Neural cell (in vitro differentiated cells): ENCODE measurements around the gene DENND4A.

Experiments
- CTCF ChIP-seq: fragments of 450-650 bp; IDR thresholded peaks from 2 replicates; pipeline ENCODE4 v1.5.1; 2014; ENCODE audit warnings: antibody characterized with exemption, mild to moderate bottlenecking, moderate library complexity; ENCODE audit not compliant: poor library complexity, severe bottlenecking
- EP300 ChIP-seq: fragments of 450-650 bp; conservative IDR thresholded peaks from 2 replicates; pipeline ENCODE4 v1.6.1; 2014; ENCODE audit warnings: antibody characterized with exemption, mild to moderate bottlenecking, moderate library complexity; ENCODE audit not compliant: poor library complexity, severe bottlenecking
- EZH2 ChIP-seq: fragments of 200-600, 300-800 bp; shearing (Covaris generic), sonication (generic); IDR thresholded peaks from 2 replicates; pipeline ENCODE4 v1.6.1; 2014; ENCODE audit warnings: antibody characterized with exemption, low read length, borderline replicate concordance, mild to moderate bottlenecking; ENCODE audit not compliant: insufficient read depth, poor library complexity, severe bottlenecking
- POLR2AphosphoS5 ChIP-seq: IDR thresholded peaks from 2 replicates; pipeline ENCODE4 v1.6.1; 2012
- RAD21 ChIP-seq: fragments of 450-650 bp; conservative IDR thresholded peaks from 2 replicates; pipeline ENCODE4 v1.6.1; 2014; ENCODE audit warnings: antibody characterized with exemption, mild to moderate bottlenecking, moderate library complexity
- REST ChIP-seq: IDR thresholded peaks from 2 replicates; pipeline ENCODE4 v1.6.1; 2012; ENCODE audit warnings: borderline replicate concordance
- TAF1 ChIP-seq: IDR thresholded peaks from 2 replicates; pipeline ENCODE4 v1.6.1; 2012; ENCODE audit warnings: low read depth

- TF ChIP-seq CTCF (no peak), TAF1 (no peak), EP300 (no peak), RAD21 (no peak), POLR2AphosphoS5 (no peak), EZH2 (no peak), REST (no peak)
Observed at GRCh38 chr15:65650312-65651041, 141.6 kb downstream of the DENND4A start.
